NCI-H2227 (cell line): ENCODE results near the gene TSEN54.

Experiments
- DNase-seq: peaks from one replicate; lab custom pipeline; 2025; ENCODE audit not compliant: unreplicated experiment; lab: John Stamatoyannopoulos, UW

The TSEN54 gene

DNA sequence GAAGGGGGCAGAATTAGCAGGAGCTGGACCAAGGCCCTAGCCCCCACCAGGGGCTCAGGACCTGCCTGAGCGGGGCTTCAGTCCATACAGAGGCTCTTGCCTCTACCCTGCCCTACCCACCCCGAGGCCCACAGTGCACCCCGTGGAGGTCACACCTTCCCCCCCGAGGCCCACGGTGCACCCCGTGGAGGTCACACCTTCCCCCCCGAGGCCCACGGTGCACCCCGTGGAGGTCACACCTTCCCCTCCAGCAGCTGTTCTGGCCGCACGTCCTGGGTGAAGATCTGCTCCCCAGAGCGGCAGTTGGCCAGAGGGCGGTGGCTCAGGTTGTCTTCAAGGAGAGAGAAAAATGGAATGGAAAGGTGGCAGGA is 12.4 kb upstream of the TSEN54 start:
- DNase-seq: no peak

- DNase-seq: no peak
These were observed 11.8 kb upstream of the TSEN54 start for GRCh38 chr17:75504347-75505151.

DNA sequence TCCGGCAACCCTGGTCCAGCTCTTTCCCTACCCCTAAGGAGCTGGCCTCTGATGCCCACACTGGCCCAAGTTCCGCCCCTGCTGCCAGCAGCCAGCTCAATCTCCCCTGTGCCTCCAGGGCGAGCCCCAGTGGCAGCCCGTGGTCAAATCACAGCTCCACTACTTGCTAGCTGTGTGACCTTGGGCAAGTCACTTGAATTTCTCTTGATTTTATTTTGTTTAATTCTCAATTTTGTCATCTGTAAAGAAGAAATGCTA is 11.2 kb upstream of the TSEN54 start:
- no peak for DNase-seq

DNA sequence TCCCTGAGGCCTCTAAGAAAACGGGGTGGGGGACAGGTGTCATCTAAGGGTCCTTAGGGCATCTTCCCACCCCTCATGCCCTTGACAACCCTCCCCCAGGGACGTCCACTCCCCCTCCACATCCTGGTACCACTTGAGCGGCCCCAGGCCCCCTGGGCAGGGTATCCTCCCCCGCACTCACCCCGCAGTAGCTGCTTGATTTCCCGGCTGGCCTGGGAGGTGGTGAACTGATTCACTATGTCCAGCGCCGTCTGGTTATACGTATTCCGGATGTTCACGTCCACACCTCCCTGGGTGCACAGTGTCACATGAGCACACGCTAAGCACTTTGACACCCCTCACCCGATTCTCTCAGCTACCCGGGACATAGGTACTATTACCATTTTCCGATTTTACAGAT is 10.7 kb upstream of the TSEN54 start:
- DNase-seq: no peak

- no peak for DNase-seq
These were observed 10.2 kb upstream of the TSEN54 start for GRCh38 chr17:75506134-75506533.

- no peak for DNase-seq
These were observed 9.4 kb upstream of the TSEN54 start for GRCh38 chr17:75506888-75507287.

GRCh38 chr17:75507733-75508719 is 8.3 kb upstream of the TSEN54 start:
- no peak for DNase-seq

GRCh38 chr17:75508931-75509361 is 7.4 kb upstream of the TSEN54 start:
- DNase-seq: no peak

DNA sequence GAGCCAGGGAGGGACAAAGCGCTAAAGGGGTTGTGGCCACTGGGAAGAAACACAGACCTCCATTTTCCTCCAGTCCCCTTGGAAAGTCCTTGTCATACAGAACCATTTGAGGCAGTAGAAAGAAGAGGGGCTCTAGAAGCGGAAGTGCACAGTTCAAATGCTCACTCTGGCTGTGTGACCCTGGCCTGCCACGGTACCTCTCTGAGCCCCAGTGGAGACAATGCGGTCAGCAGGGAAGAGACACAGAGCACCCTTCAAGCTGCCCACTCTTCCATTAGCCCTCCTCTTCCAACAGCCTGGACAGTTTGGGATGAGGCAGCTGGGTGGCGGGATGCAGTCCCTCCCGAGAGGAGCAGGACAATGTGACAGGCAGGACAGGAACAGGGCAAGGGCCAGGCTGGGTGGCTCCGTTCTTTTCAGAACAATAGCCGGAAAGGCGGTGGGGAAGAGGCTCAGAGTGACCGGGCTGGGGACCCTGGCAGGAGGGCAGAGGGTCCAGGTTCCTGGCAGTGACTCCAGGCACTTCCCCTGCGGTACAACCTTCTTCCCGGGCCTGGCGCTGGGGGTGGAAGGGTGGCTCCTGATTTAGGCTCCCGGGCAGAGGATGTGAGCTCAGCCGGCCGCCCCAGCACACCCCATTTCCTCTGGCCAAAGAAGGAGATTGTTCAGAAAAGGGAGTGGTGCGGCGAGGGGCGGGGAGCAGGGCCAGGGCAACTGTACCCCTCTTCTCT is 6.6 kb upstream of the TSEN54 start:
- DNase-seq: no peak

GRCh38 chr17:75511270-75511609 is 5.1 kb upstream of the TSEN54 start:
- DNase-seq: no peak

DNA sequence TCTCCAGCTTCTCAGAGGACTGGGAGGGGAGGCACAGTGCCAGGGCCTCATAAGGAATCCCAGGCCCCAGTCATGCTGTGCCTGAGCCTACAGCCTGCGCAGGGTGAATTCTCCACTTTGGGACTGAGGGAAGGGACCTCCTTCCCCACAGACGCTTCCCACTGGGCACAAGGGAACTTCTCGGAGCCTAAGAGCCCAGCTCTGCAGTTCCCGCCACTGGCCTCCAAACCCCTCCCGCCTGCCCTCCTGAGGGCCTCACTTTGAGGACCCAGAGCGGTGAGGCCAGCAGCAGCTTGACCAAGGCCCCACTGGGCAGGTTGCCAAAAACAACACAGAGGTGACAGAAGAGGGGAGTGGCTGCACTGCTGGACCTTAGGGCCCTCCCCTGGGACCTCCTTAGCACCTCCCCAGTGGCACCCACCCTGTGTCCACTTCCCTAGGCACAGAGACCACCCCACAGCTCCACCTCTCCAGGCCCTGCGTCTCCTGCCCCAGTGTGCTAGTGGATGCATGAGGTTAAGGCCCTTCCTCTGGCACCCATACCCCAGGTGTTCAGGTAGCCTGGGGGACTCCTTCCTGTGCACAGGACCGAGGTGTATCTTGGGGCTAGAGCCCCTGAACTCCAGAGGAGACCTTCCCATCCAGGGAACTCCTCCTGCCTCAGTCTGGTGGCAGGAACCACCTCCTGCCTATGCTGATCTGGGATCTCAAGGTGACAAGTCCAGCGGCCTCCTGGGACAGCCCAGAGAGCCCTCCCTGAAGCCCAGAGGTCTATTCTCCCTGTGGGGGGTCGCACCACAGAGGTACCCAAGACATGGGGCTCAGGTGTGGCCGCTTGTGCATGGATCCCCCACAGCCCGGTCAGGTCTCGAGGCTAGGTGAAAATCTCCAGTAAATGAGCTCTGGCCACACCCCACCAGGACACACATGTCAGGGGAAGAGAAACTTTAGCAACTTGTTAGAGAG is 4.4 kb upstream of the TSEN54 start:
- no peak for DNase-seq

- no peak for DNase-seq
These were observed 3.2 kb upstream of the TSEN54 start for GRCh38 chr17:75512926-75513640.

DNA sequence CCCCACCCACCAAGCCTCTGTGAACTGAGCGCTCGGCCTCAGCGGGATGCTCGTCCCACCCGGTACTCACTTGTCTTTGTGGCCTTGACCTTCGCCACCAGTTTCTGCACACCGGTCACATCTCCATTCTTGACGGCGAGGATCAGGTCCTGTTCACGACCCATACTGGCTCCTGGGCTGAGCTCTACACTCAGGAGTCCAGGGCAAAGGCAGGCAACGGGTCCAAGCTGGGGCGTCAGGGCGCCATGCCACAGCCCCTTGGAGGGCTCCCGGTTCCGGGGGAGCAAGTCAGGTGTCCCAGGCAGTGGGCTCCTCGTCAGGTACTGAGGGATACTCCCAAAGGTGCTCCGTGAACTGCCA is 2.7 kb upstream of the TSEN54 start:
- no peak for DNase-seq

- DNase-seq: no peak
These were observed 1.9 kb upstream of the TSEN54 start for GRCh38 chr17:75514299-75514918.

DNA sequence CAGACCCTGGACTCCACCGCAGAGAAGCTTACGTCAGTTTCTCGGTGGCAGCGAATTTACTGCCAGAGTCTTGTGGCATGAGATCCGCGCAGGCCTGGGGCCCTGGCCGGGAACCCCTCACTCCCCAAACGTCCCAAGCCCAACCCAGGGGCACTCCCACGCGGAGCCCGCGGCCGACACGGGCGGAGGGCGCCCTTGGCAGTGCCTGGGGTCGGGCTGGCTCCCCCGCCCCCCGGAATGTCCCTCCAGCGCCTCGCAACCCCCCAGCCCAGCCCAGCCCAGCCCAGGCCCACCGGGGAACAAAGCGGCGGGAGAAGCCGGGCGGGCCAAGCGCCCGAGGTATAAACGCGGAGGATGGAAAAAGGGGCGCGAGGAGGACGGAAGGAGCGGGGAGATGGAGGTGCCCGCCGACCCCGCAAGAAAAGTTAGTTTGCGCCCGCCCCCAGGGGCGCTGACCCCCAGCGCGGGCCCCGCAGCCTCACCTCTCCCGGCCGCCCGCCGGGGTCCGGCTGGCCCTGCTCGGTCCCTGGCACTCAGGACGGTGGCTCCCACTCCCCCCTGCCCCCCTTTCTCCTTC is 1.3 kb upstream of the TSEN54 start:
- peak; percentile 54 for DNase-seq

DNA sequence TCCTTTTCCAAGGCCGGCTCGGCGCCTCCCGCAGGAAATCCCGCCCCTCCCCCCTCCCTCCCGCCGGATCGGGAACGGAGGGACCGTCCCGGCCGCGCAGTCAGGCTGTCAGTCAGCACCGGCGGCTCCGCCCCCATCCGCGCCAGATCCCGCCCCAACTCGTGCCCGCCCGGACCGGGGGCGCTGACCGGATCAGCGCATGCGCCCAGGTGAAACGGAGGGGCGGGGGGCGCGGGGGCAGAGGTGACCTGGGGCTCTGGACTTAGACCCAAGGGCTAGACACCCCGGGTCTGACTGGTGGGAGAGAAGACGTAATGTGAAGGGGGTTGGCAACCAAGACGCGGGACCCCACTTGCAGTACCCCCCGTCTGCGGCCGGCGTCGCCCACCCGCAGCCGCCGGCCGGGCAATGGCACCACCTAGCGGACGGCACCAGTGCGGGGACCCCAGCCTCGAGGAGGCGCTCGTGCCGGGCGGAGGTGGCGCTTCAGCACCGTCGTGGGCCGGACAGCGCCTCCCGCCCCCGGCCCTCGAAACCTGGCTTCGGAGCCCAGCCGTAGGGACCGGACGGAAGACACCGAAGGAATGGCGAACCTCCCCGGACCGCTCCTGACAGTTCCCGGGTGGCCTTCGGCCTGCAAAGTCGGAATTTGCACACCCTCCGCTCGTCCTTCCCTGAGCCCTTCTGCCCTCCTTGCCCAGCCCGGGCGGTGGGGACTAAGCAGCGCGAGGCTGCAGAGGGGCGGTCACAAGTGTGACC is 653 bp upstream of the TSEN54 start, which contains the start of gene CASKIN2:
TSS of gene CASKIN2 (minus strand) at position 42 of the 759 bp plus-strand sequence. CDS start 1,733 bp downstream, outside the sequence.
- peak; percentile 95 for DNase-seq

DNA sequence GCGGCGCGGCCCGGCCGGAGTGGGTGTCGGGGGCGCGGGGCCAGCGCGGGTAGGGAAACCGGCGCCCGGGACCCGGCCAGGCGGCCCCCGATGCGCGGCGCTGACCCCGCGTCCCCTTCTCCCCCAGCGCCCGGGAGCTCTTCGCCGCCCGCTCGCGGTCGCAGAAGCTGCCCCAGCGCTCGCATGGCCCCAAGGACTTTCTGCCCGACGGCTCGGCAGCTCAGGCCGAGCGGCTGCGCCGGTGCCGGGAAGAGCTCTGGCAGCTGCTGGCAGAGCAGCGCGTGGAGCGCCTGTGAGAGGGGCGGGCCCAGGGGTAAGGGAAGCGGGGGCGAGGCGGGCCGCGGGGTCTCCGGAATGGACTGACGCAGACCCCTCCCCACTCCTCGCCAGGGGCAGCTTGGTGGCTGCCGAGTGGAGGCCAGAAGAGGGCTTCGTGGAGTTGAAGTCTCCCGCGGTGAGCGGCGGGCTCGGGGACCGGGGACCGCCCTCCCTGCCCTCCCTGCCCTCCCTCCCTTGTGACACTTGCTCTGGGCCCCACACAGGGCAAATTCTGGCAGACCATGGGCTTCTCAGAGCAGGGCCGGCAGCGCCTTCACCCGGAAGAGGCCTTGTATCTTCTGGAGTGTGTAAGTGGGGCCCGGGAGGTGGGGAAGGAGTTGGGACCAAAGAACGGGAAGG is 430 bp downstream of the TSEN54 start:
- peak; percentile 68 for DNase-seq
